Hepatocyte (in vitro differentiated cells): ENCODE measurements around the gene SORBS2. TPM values are rescaled to one million over a fixed set of nuclear protein-coding genes. Genes with fewer than 3 reads are reported as not detected.

Source experiments
- DNase-seq: peaks from one replicate; pipeline ENCODE4 v3.0.0-alpha.2; 2016; ENCODE audit warnings: low spot score
- H2AFZ ChIP-seq: fragments of 200-600 bp; sonication (generic); 2 replicates; pipeline ENCODE4 v1.6.0; 2016; ENCODE audit warnings: antibody characterized with exemption, mild to moderate bottlenecking
- H3K27ac ChIP-seq: fragments of 200-600 bp; sonication (generic); 2 replicates; pipeline ENCODE4 v1.5.1; 2016; ENCODE audit warnings: mild to moderate bottlenecking
- H3K27me3 ChIP-seq: fragments of 200-600 bp; sonication (generic); 2 replicates; pipeline ENCODE4 v1.6.1; 2016
- H3K36me3 ChIP-seq: fragments of 200-600 bp; sonication (generic); replicated peaks from 2 replicates; pipeline ENCODE4 v1.5.1; 2016; ENCODE audit warnings: low read depth; ENCODE audit not compliant: insufficient read depth
- H3K4me1 ChIP-seq: fragments of 200-600 bp; sonication (generic); 2 replicates; pipeline ENCODE4 v1.5.1; 2016; ENCODE audit warnings: mild to moderate bottlenecking, moderate library complexity; ENCODE audit not compliant: insufficient read depth
- H3K4me2 ChIP-seq: fragments of 200-600 bp; sonication (generic); 2 replicates; pipeline ENCODE4 v1.6.0; 2016
- H3K4me3 ChIP-seq: fragments of 200-600 bp; sonication (generic); 2 replicates; pipeline ENCODE4 v1.5.1; 2016; ENCODE audit warnings: mild to moderate bottlenecking
- H3K79me2 ChIP-seq: fragments of 200-600 bp; sonication (generic); 2 replicates; pipeline ENCODE4 v1.6.0; 2017; ENCODE audit warnings: mild to moderate bottlenecking
- H3K9me2 ChIP-seq: fragments of 200-600 bp; sonication (generic); replicated peaks from 2 replicates; pipeline ENCODE4 v1.6.0; 2017; ENCODE audit warnings: mild to moderate bottlenecking; ENCODE audit not compliant: insufficient read depth
- H3K9me3 ChIP-seq: fragments of 200-600 bp; sonication (generic); 2 replicates; pipeline ENCODE4 v1.5.1; 2016; ENCODE audit warnings: low read depth, mild to moderate bottlenecking
- H4K20me1 ChIP-seq: fragments of 200-600 bp; sonication (generic); 2 replicates; pipeline ENCODE4 v1.6.0; 2016; ENCODE audit warnings: mild to moderate bottlenecking; ENCODE audit not compliant: insufficient read depth, poor library complexity, severe bottlenecking
- EZH2 ChIP-seq: fragments of 200-600 bp; sonication (generic); IDR thresholded peaks from 2 replicates; pipeline ENCODE4 v1.6.1; 2016; ENCODE audit warnings: antibody characterized with exemption, mild to moderate bottlenecking, borderline replicate concordance
- EZH2phosphoT487 ChIP-seq: fragments of 200-600 bp; sonication (generic); IDR thresholded peaks from one replicate; pipeline ENCODE4 v1.6.1; 2018; ENCODE audit warnings: antibody characterized with exemption, mild to moderate bottlenecking, low read depth, moderate library complexity; ENCODE audit not compliant: unreplicated experiment, severe bottlenecking
- WGBS: methylation state at CpG from one replicate; pipeline ENCODE4 v1.1.6; 2016; ENCODE audit warnings: low lambda C conversion rate; ENCODE audit errors: missing lambda C conversion rate; 5-methylcytosine and 5-hydroxymethylcytosine counted together
- polyA plus RNA-seq: library from polyadenylated mRNA; unstranded; fragments of >200 nt; fragmentation: Nextera tagmentation; extraction: Ambion mirVana; gene quantifications from 2 replicates; pipeline ENCODE4 v1.2.1, GENCODE V29; 2016
- total RNA-seq: library from RNA; depleted of rRNA; stranded (reverse); fragments of >200 nt; gene quantifications from 2 replicates; pipeline ENCODE4 v1.2.3, GENCODE V29; 2014
- TF ChIP-seq, protein P1 (sequence below): fragments of 200-600 bp; sonication (generic); IDR thresholded peaks from 2 replicates; pipeline ENCODE4 v1.5.1; 2016; ENCODE audit warnings: antibody characterized with exemption, mild to moderate bottlenecking; ENCODE audit not compliant: poor library complexity

SORBS2 gene
- total and polyA plus RNA-seq, 2 experiments from 2014 or later, result 43.4 to 52.1 TPM

DNA sequence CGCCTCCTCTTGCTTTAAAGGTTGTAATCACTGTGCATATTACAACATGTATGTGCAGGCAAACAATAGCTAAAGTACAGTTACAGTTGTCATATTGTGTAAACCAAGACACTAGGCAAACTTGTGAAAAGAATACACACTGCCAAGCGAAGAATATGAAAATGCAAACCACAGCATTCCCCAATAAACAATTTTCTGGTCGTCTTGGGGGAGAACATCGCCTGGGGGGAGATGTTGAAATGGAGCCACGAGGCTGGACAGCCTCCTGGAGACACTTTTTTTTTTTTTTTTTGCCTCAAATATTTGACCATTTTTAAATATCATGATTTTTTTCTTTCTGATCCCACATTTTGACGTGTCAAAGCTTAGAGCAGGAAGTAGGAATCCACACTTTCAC, 225.0 kb downstream of the SORBS2 start:
- H3K79me2 ChIP-seq, result no peaks in the 10 kb centered on the region
- no peaks in the 10 kb centered on the region for H3K9me2 ChIP-seq
- WGBS, result 49% methylated on average over 6 of the region's 6 CpGs
- no peak overlapping the region for H2AFZ ChIP-seq
- H3K27ac ChIP-seq, result no peak overlapping the region
- no peaks in the 10 kb centered on the region for H3K27me3 ChIP-seq
- H3K4me3 ChIP-seq, result no peak overlapping the region
- TF ChIP-seq EZH2 (no peak), EZH2phosphoT487 (no peak)
- TF ChIP-seq, protein P1, sequence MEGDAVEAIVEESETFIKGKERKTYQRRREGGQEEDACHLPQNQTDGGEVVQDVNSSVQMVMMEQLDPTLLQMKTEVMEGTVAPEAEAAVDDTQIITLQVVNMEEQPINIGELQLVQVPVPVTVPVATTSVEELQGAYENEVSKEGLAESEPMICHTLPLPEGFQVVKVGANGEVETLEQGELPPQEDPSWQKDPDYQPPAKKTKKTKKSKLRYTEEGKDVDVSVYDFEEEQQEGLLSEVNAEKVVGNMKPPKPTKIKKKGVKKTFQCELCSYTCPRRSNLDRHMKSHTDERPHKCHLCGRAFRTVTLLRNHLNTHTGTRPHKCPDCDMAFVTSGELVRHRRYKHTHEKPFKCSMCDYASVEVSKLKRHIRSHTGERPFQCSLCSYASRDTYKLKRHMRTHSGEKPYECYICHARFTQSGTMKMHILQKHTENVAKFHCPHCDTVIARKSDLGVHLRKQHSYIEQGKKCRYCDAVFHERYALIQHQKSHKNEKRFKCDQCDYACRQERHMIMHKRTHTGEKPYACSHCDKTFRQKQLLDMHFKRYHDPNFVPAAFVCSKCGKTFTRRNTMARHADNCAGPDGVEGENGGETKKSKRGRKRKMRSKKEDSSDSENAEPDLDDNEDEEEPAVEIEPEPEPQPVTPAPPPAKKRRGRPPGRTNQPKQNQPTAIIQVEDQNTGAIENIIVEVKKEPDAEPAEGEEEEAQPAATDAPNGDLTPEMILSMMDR, result no peak
- no peaks in the 10 kb centered on the region for H4K20me1 ChIP-seq
- H3K36me3 ChIP-seq, result no peaks in the 10 kb centered on the region
- H3K4me2 ChIP-seq, result peak overlapping the region; percentile 59
- H3K9me3 ChIP-seq, result no peaks in the 10 kb centered on the region
- DNase-seq, result no peak
- no peaks in the 10 kb centered on the region for H3K4me1 ChIP-seq

DNA sequence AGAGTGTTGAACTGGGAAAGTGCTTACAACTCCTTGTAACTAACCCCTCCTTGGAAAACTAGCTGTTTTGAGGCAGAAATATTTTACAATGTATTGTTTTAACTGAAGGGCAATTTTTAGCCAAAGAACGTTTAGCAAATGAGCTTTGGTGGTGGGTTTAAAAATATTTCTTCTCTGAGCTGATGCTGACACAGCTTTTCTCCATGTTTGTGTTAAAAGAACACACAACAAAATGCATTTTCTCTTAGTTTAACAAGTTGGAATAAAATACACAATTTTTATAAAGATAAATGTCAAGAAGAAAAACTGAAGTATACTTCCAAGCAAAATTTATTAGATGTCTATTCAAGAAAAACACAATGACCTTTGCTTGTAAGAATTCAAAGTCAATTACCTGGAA, 226.8 kb downstream of the SORBS2 start:
- H4K20me1 ChIP-seq, result no peaks in the 10 kb centered on the region
- H3K9me2 ChIP-seq, result no peaks in the 10 kb centered on the region
- H2AFZ ChIP-seq, result no peak overlapping the region
- no peaks in the 10 kb centered on the region for H3K9me3 ChIP-seq
- TF ChIP-seq EZH2 (no peak), EZH2phosphoT487 (no peak)
- TF ChIP-seq, protein P1, result no peak
- no peaks in the 10 kb centered on the region for H3K4me1 ChIP-seq
- no peaks in the 10 kb centered on the region for H3K27me3 ChIP-seq
- H3K79me2 ChIP-seq, result no peaks in the 10 kb centered on the region
- H3K36me3 ChIP-seq, result no peaks in the 10 kb centered on the region
- H3K4me3 ChIP-seq, result no peak overlapping the region
- no peak for DNase-seq
- H3K27ac ChIP-seq, result no peak overlapping the region
- H3K4me2 ChIP-seq, result no peak overlapping the region
- 58% methylated on average over 1 of the region's 1 CpG for WGBS

DNA sequence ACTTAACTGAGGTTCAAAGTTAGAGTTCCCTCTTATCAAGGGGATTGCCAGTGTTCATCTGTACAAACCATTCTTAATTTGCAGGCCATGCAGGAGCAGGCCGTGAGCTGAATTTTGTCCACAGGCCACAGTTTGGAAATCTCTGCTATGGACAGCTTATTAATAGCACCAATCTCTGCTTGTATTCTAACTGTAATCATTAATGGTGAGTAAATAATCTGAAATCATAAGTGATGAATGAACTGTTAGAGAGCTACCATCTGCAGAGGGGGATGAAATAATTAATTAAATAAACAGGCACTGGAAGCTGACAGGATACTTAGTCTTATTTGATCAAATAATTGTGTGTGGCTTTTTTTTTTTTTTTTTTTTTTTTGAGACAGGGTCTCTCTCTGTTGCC, 228.2 kb downstream of the SORBS2 start:
- Histone ChIP-seq H3K36me3 (no peaks in the 10 kb centered on the region), H3K4me2 (no peak overlapping the region), H3K27me3 (no peaks in the 10 kb centered on the region), H3K9me2 (no peaks in the 10 kb centered on the region), H3K4me1 (no peaks in the 10 kb centered on the region), H3K4me3 (no peak overlapping the region), H3K9me3 (no peaks in the 10 kb centered on the region), H2AFZ (no peak overlapping the region), H4K20me1 (no peaks in the 10 kb centered on the region), H3K27ac (no peak overlapping the region), H3K79me2 (no peaks in the 10 kb centered on the region)
- DNase-seq, result no peak
- TF ChIP-seq, protein P1, result no peak
- no peak for TF ChIP-seq EZH2phosphoT487
- TF ChIP-seq EZH2, result no peak
- 100% methylated on average over 1 of the region's 1 CpG for WGBS
